K562 (cell line): ENCODE data around the gene RFNG. TPM values are rescaled to one million over a fixed set of nuclear protein-coding genes. Genes with fewer than 3 reads are reported as not detected.
A peak's percentile ranks its signal among the peaks of the same experiment; 100 is the strongest.

ENCODE experiments used
- ADNP ChIP-seq: fragments of 200-800 bp; sonication (Bioruptor generic); IDR thresholded peaks from 2 replicates; pipeline ENCODE4 v1.6.1; 2016; ENCODE audit warnings: missing genetic modification characterization, missing compliant biosample characterization
- ARID4B ChIP-seq: sonication (generic); formaldehyde crosslinking; IDR thresholded peaks from 2 replicates; pipeline ENCODE4 v1.8.0; 2022; ENCODE audit warnings: mild to moderate bottlenecking, missing genetic modification reagents
- ATF7 ChIP-seq: fragments of 450-650 bp; IDR thresholded peaks from 2 replicates; pipeline ENCODE4 v1.7.1; 2014; ENCODE audit warnings: mild to moderate bottlenecking, moderate library complexity
- E2F3 ChIP-seq: fragments of 250-450 bp; sonication (Bioruptor Pico); IDR thresholded peaks from 2 replicates; pipeline ENCODE4 v1.4.0; 2020; ENCODE audit warnings: mild to moderate bottlenecking
- ETV1 ChIP-seq: fragments of 450-650 bp; conservative IDR thresholded peaks from 2 replicates; pipeline ENCODE4 v1.6.1; 2016; ENCODE audit warnings: missing genetic modification characterization, control low read depth, low read depth, missing compliant biosample characterization
- ETV5 ChIP-seq: sonication (generic); formaldehyde crosslinking; IDR thresholded peaks from 2 replicates; pipeline ENCODE4 v1.4.0; 2020; ENCODE audit warnings: low read depth, mild to moderate bottlenecking, missing genetic modification reagents
- GTF2E2 ChIP-seq: fragments of 200-800 bp; sonication (Bioruptor generic); IDR thresholded peaks from 2 replicates; pipeline ENCODE4 v1.6.1; 2016; ENCODE audit warnings: missing genetic modification characterization, missing compliant biosample characterization
- HDAC2 ChIP-seq: fragments of 450-650 bp; IDR thresholded peaks from 2 replicates; pipeline ENCODE4 v1.6.1; 2016; ENCODE audit warnings: mild to moderate bottlenecking
- HNRNPL ChIP-seq: fragments of 200-400 bp; formaldehyde crosslinking; IDR thresholded peaks from 2 replicates; pipeline ENCODE4 v1.6.1; 2017; ENCODE audit warnings: low read depth, mild to moderate bottlenecking, low read length
- JUNB ChIP-seq: fragments of 450-650 bp; formaldehyde crosslinking; conservative IDR thresholded peaks from 2 replicates; pipeline ENCODE4 v1.4.0; 2020; ENCODE audit warnings: mild to moderate bottlenecking
- KAT7 ChIP-seq: sonication (generic); formaldehyde crosslinking; IDR thresholded peaks from 2 replicates; pipeline ENCODE4 v1.8.0; 2022; ENCODE audit warnings: missing genetic modification reagents, mild to moderate bottlenecking, borderline replicate concordance
- KDM4B ChIP-seq, 2 experiments: fragments of 450-650 bp in 1 of 2; sonication (generic) in 1 of 2; IDR thresholded peaks; 2 replicates each; pipeline ENCODE4 v1.6.1; 2016 to 2017; ENCODE audit warnings: borderline replicate concordance in 2 of 2, antibody characterized with exemption in 1 of 2, low read depth in 1 of 2, mild to moderate bottlenecking in 1 of 2
- LARP7 ChIP-seq: fragments of 450-650 bp; IDR thresholded peaks from 2 replicates; pipeline ENCODE4 v1.6.1; 2016
- LEF1 ChIP-seq: fragments of 450-650 bp; IDR thresholded peaks from 2 replicates; pipeline ENCODE4 v1.6.1; 2016; ENCODE audit warnings: mild to moderate bottlenecking
- MAZ ChIP-seq, 2 experiments: fragments of 450-650 bp in 1 of 2; sonication (generic) in 1 of 2; formaldehyde crosslinking; IDR thresholded peaks in 1 of 2; conservative IDR thresholded peaks in 1 of 2; 2 replicates each; pipeline versions ENCODE4 v1.4.0 to v1.5.0; 2020; ENCODE audit warnings: mild to moderate bottlenecking in 1 of 2, missing genetic modification reagents in 1 of 2
- MEIS2 ChIP-seq: fragments of 450-650 bp; IDR thresholded peaks from 2 replicates; pipeline ENCODE4 v1.6.1; 2014; ENCODE audit warnings: mild to moderate bottlenecking; ENCODE audit not compliant: partially characterized antibody
- NFE2 ChIP-seq: IDR thresholded peaks from 2 replicates; pipeline ENCODE4 v1.6.1; 2014; ENCODE audit warnings: antibody characterized with exemption, low read depth
- NR2F6 ChIP-seq: fragments of 450-650 bp; formaldehyde crosslinking; IDR thresholded peaks from 2 replicates; pipeline ENCODE4 v1.4.0; 2020; ENCODE audit warnings: mild to moderate bottlenecking
- PHB2 ChIP-seq: fragments of 450-650 bp; IDR thresholded peaks from 2 replicates; pipeline ENCODE4 v1.6.1; 2017; ENCODE audit warnings: low read depth
- SIN3A ChIP-seq, 2 experiments: fragments of 150-350 bp in 1 of 2; IDR thresholded peaks; 2 replicates each; pipeline ENCODE4 v1.6.1; 2011 to 2016; ENCODE audit warnings: borderline replicate concordance in 2 of 2, low read depth in 2 of 2, low read length in 2 of 2, mild to moderate bottlenecking in 2 of 2, moderate library complexity in 2 of 2; ENCODE audit not compliant: control insufficient read depth in 1 of 2
- TCF3 ChIP-seq: sonication (generic); formaldehyde crosslinking; IDR thresholded peaks from 2 replicates; pipeline ENCODE4 v1.4.0; 2020; ENCODE audit warnings: mild to moderate bottlenecking, missing genetic modification reagents
- VEZF1 ChIP-seq: fragments of 200-800 bp; sonication (Bioruptor generic); IDR thresholded peaks from 2 replicates; pipeline ENCODE4 v1.6.1; 2017; ENCODE audit warnings: missing genetic modification characterization, missing compliant biosample characterization
- ZFP36 ChIP-seq: fragments of 150-350 bp; IDR thresholded peaks from 2 replicates; pipeline ENCODE4 v1.6.1; 2018; ENCODE audit warnings: low read length, low read depth; ENCODE audit not compliant: partially characterized antibody
- ZNF57 ChIP-seq: fragments of 450-650 bp; formaldehyde crosslinking; IDR thresholded peaks from 2 replicates; pipeline ENCODE4 v1.4.0; 2020; ENCODE audit warnings: mild to moderate bottlenecking, moderate library complexity
- polyA plus RNA-seq, 8 experiments: library from polyadenylated mRNA; depleted of rRNA in 4 of 8; stranded (reverse) in 5 of 8; unstranded in 3 of 8; fragments of >200 nt; fragmentation: Nextera tagmentation in 2 of 8; fragmentation: Illumina TruSeq in 1 of 8; extraction: Ambion mirVana in 2 of 8; extraction: Trizol in 1 of 8; gene quantifications; 2 replicates each; pipeline versions ENCODE4 v1.2.1 to v1.2.3, GENCODE V29; 2011 to 2014; ENCODE audit warnings: inconsistent platforms in 1 of 8, missing spikeins in 1 of 8
- total RNA-seq, 7 experiments: library from RNA; depleted of rRNA in 6 of 7; stranded (reverse); fragments of >200 nt in 6 of 7; fragmentation: Illumina TruSeq in 2 of 7; extraction: Trizol in 2 of 7; gene quantifications; 2 replicates each; pipeline versions ENCODE4 v1.2.1 to v1.2.3, GENCODE V29; 2011 to 2021; ENCODE audit warnings: low replicate concordance in 1 of 7

The RFNG gene
- total and polyA plus RNA-seq, 9 of the 15 experiments (the other 6 are each of a cell fraction or from before 2014, with no cell fraction given), result 0.32 to 32.8 (median 9.5) TPM

GRCh38 chr17:82021107-82021899 lies 30.3 kb downstream of the RFNG start (continued):
- TF ChIP-seq ETV1 (tag) (no peak), MAZ (CRISPR knock-in tag; conservative IDR thresholded peaks at IDR 0.05 in 1 of 2, IDR thresholded peaks at IDR 0.05 in 1 of 2) (0 out of 4 replicates have a peak, but pooled peaks of 1 of the 2 experiments have one; percentile 16), SIN3A (IDR thresholded peaks at IDR 0.05; ENCODE audit: borderline replicate concordance in 2 of 2, control insufficient read depth in 1 of 2, low read depth in 2 of 2, low read length in 2 of 2) (0 out of 4 replicates have a peak, but pooled peaks of 1 of the 2 experiments have one; percentile 24), LARP7 (no peak), TCF3 (peak; percentile 53; the same call in 1 of the 2 replicates), ATF7 (no peak), MEIS2 (no peak), GTF2E2 (tag) (no peak), ADNP (tag) (no peak), LEF1 (no peak), ZNF57 (no peak), NFE2 (no peak), KDM4B (IDR thresholded peaks at IDR 0.05; ENCODE audit: borderline replicate concordance in 2 of 2, low read depth in 1 of 2) (no peak), VEZF1 (CRISPR knock-in tag) (peak; percentile 55; the same call in 1 of the 2 replicates), E2F3 (CRISPR knock-in tag) (no peak), ETV5 (CRISPR knock-in tag) (no peak), KAT7 (no peak), ARID4B (peak; percentile 59), HNRNPL (no peak), ZFP36 (no peak), JUNB (CRISPR knock-in tag) (no peak), NR2F6 (CRISPR knock-in tag) (no peak), PHB2 (no peak), HDAC2 (no peak)
